Vagina (tissue), 2 donors: ENCODE results near the gene DNLZ.

Experiments
- CTCF ChIP-seq, 3 experiments: fragments of 450-650 bp in 2 of 3; fragments of 200-600 bp in 1 of 3; sonication (generic) in 1 of 3; IDR thresholded peaks; one replicate each; pipeline ENCODE4 v1.5.1; 2017 to 2019; ENCODE audit warnings: antibody characterized with exemption in 3 of 3, mild to moderate bottlenecking in 2 of 3, moderate library complexity in 2 of 3
- POLR2AphosphoS5 ChIP-seq, 2 donors: sonication (generic); formaldehyde crosslinking; IDR thresholded peaks; one replicate each; pipeline ENCODE4 v1.9.0; 2017; ENCODE audit warnings: antibody characterized with exemption in 2 of 2, mild to moderate bottlenecking in 2 of 2, low read depth in 1 of 2; ENCODE audit not compliant: insufficient read depth in 1 of 2

GRCh38 chr9:136407911-136408310 lies 44.4 kb upstream of the DNLZ start:
- TF ChIP-seq POLR2AphosphoS5 (IDR thresholded peaks at IDR 0.05; ENCODE audit: insufficient read depth in 1 of 2, low read depth in 1 of 2), result no peak
- TF ChIP-seq CTCF (IDR thresholded peaks at IDR 0.05), result no peak
